Stomach (tissue), 9 donors: ENCODE results near the gene NRM. TPM values are rescaled to one million over a fixed set of nuclear protein-coding genes. Genes with fewer than 3 reads are reported as not detected.
A peak's percentile ranks its signal among the peaks of the same experiment; 100 is the strongest.
"Not testable (repeated sequence)": the region's sequence is repeated elsewhere in the genome, so short reads cannot be mapped to it uniquely, and the experiment has no call there.

Source experiments
- DNase-seq, 2 donors: peaks; one replicate each; pipeline versions ENCODE4 v3.0.0 to v3.0.0-alpha.2; 2013 to 2019
- H3K27ac ChIP-seq, 5 donors: fragments of 200-600 bp in 4 of 5; sonication (generic) in 4 of 5; one replicate each; pipeline ENCODE4 v1.5.1; 2013 to 2019; ENCODE audit warnings: mild to moderate bottlenecking in 1 of 5, moderate library complexity in 1 of 5
- H3K27me3 ChIP-seq, 3 donors: fragments of 200-600 bp; sonication (generic); one replicate each; pipeline ENCODE4 v1.5.1; 2017 to 2019; ENCODE audit warnings: mixed run types in 1 of 3
- H3K36me3 ChIP-seq, 4 donors: fragments of 200-600 bp; sonication (generic); 1 replicate in 3 of 4; 2 replicates in 1 of 4; pipeline ENCODE4 v1.5.1; 2016 to 2019
- H3K4me1 ChIP-seq, 4 donors: fragments of 200-600 bp; sonication (generic); one replicate each; pipeline ENCODE4 v1.5.1; 2016 to 2019
- H3K4me3 ChIP-seq, 4 donors: fragments of 200-600 bp; sonication (generic) in 3 of 4; one replicate each; pipeline ENCODE4 v1.5.1; 2016 to 2019; ENCODE audit warnings: mild to moderate bottlenecking in 1 of 4
- H3K9me3 ChIP-seq, 4 donors: fragments of 200-600 bp; sonication (generic); one replicate each; pipeline ENCODE4 v1.5.1; 2016 to 2019
- CTCF ChIP-seq, 7 experiments: fragments of 450-650 bp in 4 of 7; fragments of 200-600 bp in 3 of 7; sonication (generic) in 3 of 7; IDR thresholded peaks; one replicate each; pipeline ENCODE4 v1.5.1; 2016 to 2019; ENCODE audit warnings: antibody characterized with exemption in 7 of 7, control low read depth in 2 of 7, mild to moderate bottlenecking in 1 of 7
- EP300 ChIP-seq: sonication (generic); formaldehyde crosslinking; IDR thresholded peaks from one replicate; pipeline ENCODE4 v1.6.1; 2017; ENCODE audit warnings: antibody characterized with exemption
- POLR2A ChIP-seq, 4 donors: fragments of 450-650 bp; IDR thresholded peaks; one replicate each; pipeline ENCODE4 v1.6.1; 2016; ENCODE audit warnings: antibody characterized with exemption in 4 of 4, control low read depth in 2 of 4, mild to moderate bottlenecking in 1 of 4, moderate library complexity in 1 of 4
- POLR2AphosphoS5 ChIP-seq, 3 donors: sonication (generic); formaldehyde crosslinking; IDR thresholded peaks; one replicate each; pipeline ENCODE4 v1.6.1; 2016; ENCODE audit warnings: antibody characterized with exemption in 3 of 3
- WGBS, 5 donors: extraction: QIAGEN DNeasy Blood & Tissue Kit in 3 of 5; methylation state at CpG; one replicate each; pipeline versions ENCODE4 v1.1.5 to v1.1.7; 2013 to 2018; 5-methylcytosine and 5-hydroxymethylcytosine counted together
- intact Hi-C: fragments of 100-400 bp; cut with DNase I; formaldehyde crosslinking; loops from one replicate; pipeline ENCODE4 v1.15.1; 2023; ENCODE audit warnings: low total_unique reads
- polyA plus RNA-seq, 3 donors: library from polyadenylated mRNA; stranded (reverse); fragments of 200-250 nt; gene quantifications; one replicate each; pipeline ENCODE4 v1.2.3, GENCODE V29; 2013
- total RNA-seq, 5 donors: library from RNA; depleted of rRNA; stranded (reverse); fragments of >200 nt; gene quantifications; one replicate each; pipeline versions ENCODE4 v1.1.0 to v1.2.3, GENCODE V29; 2014 to 2016
- donor health status: healthy with polysubstance abuse.
- donor health status: Bipolar disorder and iron deficiency.
- donor health status: healthy.

NRM gene
- total and polyA plus RNA-seq, 8 donors, result 0.92 to 15.8 (median 3.6) TPM

DNA sequence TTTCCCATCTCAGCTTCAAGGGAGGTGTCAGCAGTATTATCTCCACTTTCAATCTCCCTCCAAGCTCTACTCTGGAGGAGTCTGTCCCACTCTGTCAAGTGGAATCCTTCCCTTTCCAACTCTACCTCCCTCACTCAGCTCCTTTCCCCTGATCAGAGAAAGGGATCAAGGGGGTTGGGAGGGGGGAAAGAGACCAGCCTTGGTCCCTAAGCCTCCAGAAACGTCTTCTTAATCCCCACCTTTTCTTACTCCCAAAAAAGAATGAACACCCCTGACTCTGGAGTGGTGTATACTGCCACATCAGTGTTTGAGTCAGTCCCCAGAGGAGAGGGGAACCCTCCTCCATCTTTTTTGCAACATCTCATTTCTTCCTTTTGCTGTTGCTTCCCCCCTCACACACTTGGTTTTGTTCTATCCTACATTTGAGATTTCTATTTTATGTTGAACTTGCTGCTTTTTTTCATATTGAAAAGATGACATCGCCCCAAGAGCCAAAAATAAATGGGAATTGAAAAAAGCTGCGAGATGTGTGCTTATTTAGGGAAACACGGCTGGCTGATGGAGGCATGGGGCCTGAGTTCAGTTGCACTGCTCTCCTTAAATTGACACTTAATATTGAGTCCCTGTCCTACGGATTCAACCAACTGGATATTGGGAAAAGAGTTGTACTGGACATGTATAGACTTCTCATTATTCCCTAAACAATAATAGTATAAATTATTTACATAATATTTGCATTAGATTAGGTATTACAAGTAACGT, 34.3 kb upstream of the NRM start:
- DNase-seq, result no peak
- intact Hi-C loops, result loop anchor here (5.0 kb wide), 1 partner anchor 48 kb away; no protein-coding TSS in a partner anchor
- Histone ChIP-seq H3K9me3 (no peaks in the 10 kb centered on the region), H3K27me3 (no peaks in the 10 kb centered on the region), H3K36me3 (peaks cover 60 to 79% (median 76%) of the 10 kb centered on the region in 4 donors), H3K4me3 (no peak overlapping the region), H3K27ac (peak overlapping the region in 3 of 5 donors; percentile 42 to 98 (median 49)), H3K4me1 (peaks cover 15 to 64% (median 39%) of the 10 kb centered on the region in 4 donors)
- 34 to 42% (median 38%) methylated on average over 6 of the region's 6 CpGs for WGBS, 5 donors
- TF ChIP-seq EP300, result no peak
- no peak for TF ChIP-seq POLR2AphosphoS5 (IDR thresholded peaks at IDR 0.05)
- TF ChIP-seq CTCF (IDR thresholded peaks at IDR 0.05), result no peak
- TF ChIP-seq POLR2A (IDR thresholded peaks at IDR 0.05), result no peak

DNA sequence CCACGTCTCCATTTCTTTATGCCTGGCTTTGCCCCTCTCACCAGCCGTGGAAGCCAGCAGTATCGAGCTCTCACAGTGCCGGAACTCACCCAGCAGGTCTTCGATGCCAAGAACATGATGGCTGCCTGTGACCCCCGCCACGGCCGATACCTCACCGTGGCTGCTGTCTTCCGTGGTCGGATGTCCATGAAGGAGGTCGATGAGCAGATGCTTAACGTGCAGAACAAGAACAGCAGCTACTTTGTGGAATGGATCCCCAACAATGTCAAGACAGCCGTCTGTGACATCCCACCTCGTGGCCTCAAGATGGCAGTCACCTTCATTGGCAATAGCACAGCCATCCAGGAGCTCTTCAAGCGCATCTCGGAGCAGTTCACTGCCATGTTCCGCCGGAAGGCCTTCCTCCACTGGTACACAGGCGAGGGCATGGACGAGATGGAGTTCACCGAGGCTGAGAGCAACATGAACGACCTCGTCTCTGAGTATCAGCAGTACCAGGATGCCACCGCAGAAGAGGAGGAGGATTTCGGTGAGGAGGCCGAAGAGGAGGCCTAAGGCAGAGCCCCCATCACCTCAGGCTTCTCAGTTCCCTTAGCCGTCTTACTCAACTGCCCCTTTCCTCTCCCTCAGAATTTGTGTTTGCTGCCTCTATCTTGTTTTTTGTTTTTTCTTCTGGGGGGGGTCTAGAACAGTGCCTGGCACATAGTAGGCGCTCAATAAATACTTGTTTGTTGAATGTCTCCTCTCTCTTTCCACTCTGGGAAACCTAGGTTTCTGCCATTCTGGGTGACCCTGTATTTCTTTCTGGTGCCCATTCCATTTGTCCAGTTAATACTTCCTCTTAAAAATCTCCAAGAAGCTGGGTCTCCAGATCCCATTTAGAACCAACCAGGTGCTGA, 33.3 kb upstream of the NRM start:
- intact Hi-C loops, H3K9me3 ChIP-seq, H3K27me3 ChIP-seq, DNase-seq: not testable (repeated sequence)
- H3K4me1 ChIP-seq, result peaks cover 22 to 71% (median 45%) of the 10 kb centered on the region in 4 donors
- peak overlapping the region in 3 of 5 donors; percentile 42 to 98 (median 49) for H3K27ac ChIP-seq
- peak in 1 of 3 donors; percentile 9 for TF ChIP-seq POLR2AphosphoS5 (IDR thresholded peaks at IDR 0.05)
- H3K36me3 ChIP-seq, result peaks cover 51 to 69% (median 66%) of the 10 kb centered on the region in 4 donors
- peak overlapping the region in 1 of 4 donors; percentile 11 for H3K4me3 ChIP-seq
- 54 to 60% (median 56%) methylated on average over 19 to 29 of the region's 29 CpGs for WGBS, 5 donors

- H3K27ac ChIP-seq, result peak overlapping the region in 4 of 5 donors; percentile 93 to 99 (median 98)
- H3K4me1 ChIP-seq, result peaks cover 24 to 72% (median 50%) of the 10 kb centered on the region in 4 donors
- peaks cover 48 to 61% (median 58%) of the 10 kb centered on the region in 4 donors for H3K36me3 ChIP-seq
- whole genome bisulfite sequencing, 5 donors, result 47 to 55% (median 51%) methylated on average over 16 of the region's 16 CpGs
- H3K27me3 ChIP-seq, DNase-seq, H3K9me3 ChIP-seq, intact Hi-C loops: not testable (repeated sequence)
- H3K4me3 ChIP-seq, result peak overlapping the region in 1 of 4 donors; percentile 11
These were observed 32.5 kb upstream of the NRM start for GRCh38 chr6:30723159-30723842.

- WGBS, 5 donors, result 7 to 10% (median 8%) methylated on average over 27 of the region's 27 CpGs
- peak overlapping the region; percentile 91 to 99 (median 98) for H3K27ac ChIP-seq
- peak overlapping the region; percentile 72 to 90 (median 86) for H3K4me3 ChIP-seq
- peaks cover 29 to 72% (median 55%) of the 10 kb centered on the region in 4 donors for H3K4me1 ChIP-seq
- peak; percentile 88 to 93 for DNase-seq
- intact Hi-C loops, result no loop called here
- H3K9me3 ChIP-seq, result no peaks in the 10 kb centered on the region
- no peaks in the 10 kb centered on the region for H3K27me3 ChIP-seq
- TF ChIP-seq POLR2AphosphoS5 (IDR thresholded peaks at IDR 0.05) (peak in 2 of 3 donors; percentile 33 to 84), POLR2A (IDR thresholded peaks at IDR 0.05) (no peak), EP300 (no peak), CTCF (IDR thresholded peaks at IDR 0.05) (peak in 6 of 7 experiments; percentile 73 to 99 (median 98))
- peaks cover 40 to 53% (median 50%) of the 10 kb centered on the region in 4 donors for H3K36me3 ChIP-seq
These were observed 31.7 kb upstream of the NRM start for GRCh38 chr6:30722280-30723112.

- Histone ChIP-seq H3K4me3 (peak overlapping the region; percentile 72 to 90 (median 86)), H3K27ac (peak overlapping the region; percentile 91 to 99 (median 98)), H3K36me3 (peaks cover 34 to 48% (median 45%) of the 10 kb centered on the region in 4 donors), H3K4me1 (peaks cover 29 to 69% (median 55%) of the 10 kb centered on the region in 4 donors)
- DNase-seq, H3K27me3 ChIP-seq, intact Hi-C loops, H3K9me3 ChIP-seq: not testable (repeated sequence)
- WGBS, 5 donors, result 3 to 8% (median 5%) methylated on average over 10 of the region's 10 CpGs
These were observed 31.2 kb upstream of the NRM start for GRCh38 chr6:30722025-30722279.
